BE2C (cell line): Measurements from ENCODE around the gene PTGS1.

ENCODE experiments used
- DNase-seq: peaks from one replicate; pipeline ENCODE4 v3.0.0-alpha.2; 2020
- H3K27me3 ChIP-seq: fragments of 250-450 bp; sonication (Bioruptor Pico); 2 replicates; pipeline ENCODE4 v1.5.1; 2020; ENCODE audit warnings: mild to moderate bottlenecking
- H3K36me3 ChIP-seq: fragments of 250-450 bp; sonication (Bioruptor Pico); 2 replicates; pipeline ENCODE4 v1.5.1; 2020; ENCODE audit warnings: mild to moderate bottlenecking
- H3K4me1 ChIP-seq: fragments of 250-450 bp; sonication (Bioruptor Pico); 2 replicates; pipeline ENCODE4 v1.5.1; 2020
- H3K4me3 ChIP-seq: 2 replicates; pipeline ENCODE4 v1.5.1; 2011; ENCODE audit warnings: low read depth, low read length
- H3K9me3 ChIP-seq: fragments of 250-450 bp; sonication (Bioruptor Pico); 2 replicates; pipeline ENCODE4 v1.5.1; 2020
- TF ChIP-seq, protein P1 (sequence below): IDR thresholded peaks from 2 replicates; pipeline ENCODE4 v1.5.1; 2012; ENCODE audit warnings: mild to moderate bottlenecking, low read depth, low read length

Gene PTGS1

DNA sequence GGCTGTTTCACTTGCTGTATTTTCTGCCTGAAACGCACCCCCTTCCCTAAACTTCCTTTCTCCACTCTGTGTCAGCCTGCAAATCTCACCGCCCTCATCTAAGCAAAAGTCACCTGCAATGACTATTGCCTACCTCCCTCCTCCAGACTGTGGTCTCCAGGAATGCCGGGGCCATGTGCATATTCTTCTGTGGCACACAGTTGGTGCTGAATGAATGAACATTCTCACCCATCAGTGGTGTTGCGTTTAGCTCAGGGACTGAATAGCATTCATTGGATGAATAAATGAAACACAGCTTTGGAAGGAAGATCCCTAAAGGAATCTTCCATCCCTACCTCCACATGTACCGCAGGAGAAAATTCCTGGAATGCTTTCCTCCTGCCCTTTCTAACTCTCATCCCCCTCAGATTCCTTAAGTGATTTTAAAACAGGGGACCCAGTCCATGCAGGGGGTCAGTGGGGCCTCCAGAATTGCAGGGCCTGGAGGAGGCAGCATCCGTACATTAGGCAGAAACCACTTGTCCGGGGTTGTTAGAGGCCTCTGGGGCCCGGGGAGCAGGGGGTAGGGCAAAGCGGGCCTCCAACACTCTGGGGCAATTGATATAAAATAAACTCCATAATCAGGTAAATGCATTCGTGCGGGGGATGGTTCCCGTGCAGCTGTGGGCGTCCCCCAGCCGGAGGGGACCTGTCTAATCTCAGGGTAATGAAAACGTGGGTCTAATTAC lies 28.3 kb upstream of the PTGS1 start:
- TF ChIP-seq, protein P1, sequence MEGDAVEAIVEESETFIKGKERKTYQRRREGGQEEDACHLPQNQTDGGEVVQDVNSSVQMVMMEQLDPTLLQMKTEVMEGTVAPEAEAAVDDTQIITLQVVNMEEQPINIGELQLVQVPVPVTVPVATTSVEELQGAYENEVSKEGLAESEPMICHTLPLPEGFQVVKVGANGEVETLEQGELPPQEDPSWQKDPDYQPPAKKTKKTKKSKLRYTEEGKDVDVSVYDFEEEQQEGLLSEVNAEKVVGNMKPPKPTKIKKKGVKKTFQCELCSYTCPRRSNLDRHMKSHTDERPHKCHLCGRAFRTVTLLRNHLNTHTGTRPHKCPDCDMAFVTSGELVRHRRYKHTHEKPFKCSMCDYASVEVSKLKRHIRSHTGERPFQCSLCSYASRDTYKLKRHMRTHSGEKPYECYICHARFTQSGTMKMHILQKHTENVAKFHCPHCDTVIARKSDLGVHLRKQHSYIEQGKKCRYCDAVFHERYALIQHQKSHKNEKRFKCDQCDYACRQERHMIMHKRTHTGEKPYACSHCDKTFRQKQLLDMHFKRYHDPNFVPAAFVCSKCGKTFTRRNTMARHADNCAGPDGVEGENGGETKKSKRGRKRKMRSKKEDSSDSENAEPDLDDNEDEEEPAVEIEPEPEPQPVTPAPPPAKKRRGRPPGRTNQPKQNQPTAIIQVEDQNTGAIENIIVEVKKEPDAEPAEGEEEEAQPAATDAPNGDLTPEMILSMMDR = no peak
- H3K9me3 ChIP-seq = no peaks in the 10 kb centered on the region
- peaks cover 13% of the 10 kb centered on the region for H3K4me1 ChIP-seq
- H3K4me3 ChIP-seq = no peak overlapping the region
- no peaks in the 10 kb centered on the region for H3K36me3 ChIP-seq
- DNase-seq = no peak
- H3K27me3 ChIP-seq = 0 out of 2 replicates have a peak, but pooled peaks cover 3% of the 10 kb centered on the region

DNA sequence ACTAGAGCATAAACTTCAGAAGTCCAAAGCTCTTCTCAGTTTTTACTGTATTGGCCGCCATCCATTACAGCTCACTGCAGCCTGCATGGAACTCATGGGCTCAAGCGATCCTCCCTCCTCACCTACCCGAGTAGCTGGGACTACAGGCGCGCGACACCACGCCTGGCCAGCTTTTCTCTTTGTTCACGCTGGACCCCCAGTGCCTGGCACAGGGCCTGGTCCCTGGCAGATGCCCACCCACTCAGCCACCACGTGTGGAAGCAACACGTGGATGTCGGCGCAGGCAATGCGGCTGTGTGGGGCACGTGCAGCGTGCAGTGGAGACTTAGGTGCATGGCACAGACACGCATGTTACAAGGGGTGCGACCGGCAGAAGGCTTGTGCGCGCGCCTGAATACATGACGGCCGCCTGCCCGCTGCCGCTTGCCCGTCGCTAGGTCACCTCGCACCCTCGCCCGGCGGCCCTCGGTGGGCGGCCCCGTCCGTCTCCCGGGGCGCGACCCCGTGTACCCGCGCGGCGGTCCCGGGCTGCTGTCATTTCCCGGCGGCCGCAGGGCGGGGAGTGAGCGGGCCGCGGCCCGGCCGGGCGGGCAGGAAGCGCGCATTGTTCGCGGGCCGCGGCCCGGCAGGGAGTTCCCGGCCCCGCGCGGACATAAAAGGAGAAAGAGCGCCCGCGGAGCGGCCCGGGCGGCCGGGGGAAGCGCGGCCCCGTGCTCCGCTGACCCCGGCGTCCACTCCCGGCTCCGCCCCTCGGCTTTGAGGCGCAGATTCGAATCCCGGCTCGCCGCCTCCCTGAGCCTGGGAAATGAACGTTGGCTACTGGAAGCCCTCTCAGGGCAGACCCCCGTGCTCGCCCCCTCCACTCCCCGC lies 24.1 kb upstream of the PTGS1 start:
- peak; percentile 33 for DNase-seq

DNA sequence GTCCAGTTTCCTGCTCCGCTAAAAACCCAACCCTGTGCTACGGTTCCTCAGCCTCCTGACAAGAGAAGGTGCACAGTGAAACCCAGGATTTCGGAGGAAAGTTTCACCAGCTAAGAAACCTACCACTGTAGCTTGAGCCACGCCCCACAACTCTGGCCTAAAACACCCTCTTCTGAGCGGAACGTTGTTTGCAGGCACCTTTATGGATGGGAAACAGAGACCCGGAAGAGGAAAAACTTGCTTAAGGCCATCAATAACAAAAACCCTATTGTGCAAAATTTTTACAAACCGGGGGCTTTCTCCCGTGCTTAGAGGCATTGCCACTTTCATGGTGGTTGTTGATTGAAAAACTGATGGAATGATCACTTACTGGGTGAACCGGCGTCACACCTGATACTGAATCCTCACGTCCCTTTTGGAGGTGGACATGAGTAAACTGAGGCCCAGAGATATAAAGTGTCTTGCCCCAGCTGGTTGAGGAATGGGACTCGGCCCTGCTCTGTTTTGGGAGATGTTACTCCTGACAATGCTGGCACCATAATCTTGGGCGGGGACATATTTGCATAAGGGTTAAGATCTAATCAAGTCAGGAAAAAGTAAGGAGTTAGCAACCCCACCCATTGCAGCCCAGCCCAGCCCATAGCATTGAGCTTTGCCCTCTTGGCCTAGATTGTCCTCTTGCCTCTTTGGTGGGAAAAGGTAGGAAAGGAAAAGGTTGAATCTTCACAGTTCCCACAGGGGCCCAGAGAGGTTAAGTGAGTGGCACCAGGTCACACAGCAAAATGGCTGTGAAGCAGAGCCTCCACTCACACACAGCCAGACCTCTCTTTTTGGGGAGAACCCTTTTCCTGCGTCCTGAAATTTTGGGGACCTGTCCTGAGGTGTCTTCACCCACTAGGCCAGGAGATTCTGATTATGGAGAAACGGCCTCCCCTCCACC lies 23.2 kb upstream of the PTGS1 start:
- no peaks in the 10 kb centered on the region for H3K4me1 ChIP-seq
- H3K9me3 ChIP-seq = no peaks in the 10 kb centered on the region
- no peaks in the 10 kb centered on the region for H3K36me3 ChIP-seq
- no peak for DNase-seq
- TF ChIP-seq, protein P1 = no peak
- H3K4me3 ChIP-seq = peak overlapping the region; percentile 60
- H3K27me3 ChIP-seq = peaks cover 6% of the 10 kb centered on the region; the same call in 1 of the 2 replicates

More for the DNA sequence above, 24.1 kb upstream of the PTGS1 start:
- peak overlapping the region; percentile 60 for H3K4me3 ChIP-seq
- peaks cover 6% of the 10 kb centered on the region; the same call in 1 of the 2 replicates for H3K27me3 ChIP-seq
- no peaks in the 10 kb centered on the region for H3K36me3 ChIP-seq
- H3K4me1 ChIP-seq = no peaks in the 10 kb centered on the region
- TF ChIP-seq, protein P1 = no peak
- H3K9me3 ChIP-seq = no peaks in the 10 kb centered on the region

DNA sequence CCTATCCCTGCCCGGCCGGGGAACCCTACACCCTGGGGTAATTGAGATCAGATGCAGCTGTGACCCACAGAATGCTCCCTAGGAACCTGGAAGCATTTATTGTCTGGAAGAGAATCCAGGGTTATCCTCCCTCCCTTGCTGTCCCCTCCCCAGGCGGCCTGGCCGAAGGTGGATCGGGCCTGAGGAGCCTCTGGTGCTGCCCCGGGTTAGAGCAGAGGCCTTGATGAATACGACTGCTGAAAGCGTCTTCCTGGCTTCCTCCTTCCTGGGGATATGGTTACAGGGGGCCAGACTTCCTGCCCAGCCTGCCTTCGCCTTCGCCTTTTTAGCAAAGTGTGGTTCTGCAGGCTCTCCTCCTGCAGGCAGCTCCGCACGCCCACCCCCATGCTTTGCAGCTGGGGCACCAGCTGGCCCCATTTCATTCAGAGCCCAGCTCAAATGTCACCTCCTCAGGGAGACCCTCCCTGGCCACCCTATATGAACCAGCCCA lies 22.5 kb upstream of the PTGS1 start:
- no peaks in the 10 kb centered on the region for H3K9me3 ChIP-seq
- no peak overlapping the region for H3K4me3 ChIP-seq
- no peak for DNase-seq
- TF ChIP-seq, protein P1 = no peak
- H3K36me3 ChIP-seq = no peaks in the 10 kb centered on the region
- no peaks in the 10 kb centered on the region for H3K4me1 ChIP-seq
- peaks cover 6% of the 10 kb centered on the region; the same call in 1 of the 2 replicates for H3K27me3 ChIP-seq

DNA sequence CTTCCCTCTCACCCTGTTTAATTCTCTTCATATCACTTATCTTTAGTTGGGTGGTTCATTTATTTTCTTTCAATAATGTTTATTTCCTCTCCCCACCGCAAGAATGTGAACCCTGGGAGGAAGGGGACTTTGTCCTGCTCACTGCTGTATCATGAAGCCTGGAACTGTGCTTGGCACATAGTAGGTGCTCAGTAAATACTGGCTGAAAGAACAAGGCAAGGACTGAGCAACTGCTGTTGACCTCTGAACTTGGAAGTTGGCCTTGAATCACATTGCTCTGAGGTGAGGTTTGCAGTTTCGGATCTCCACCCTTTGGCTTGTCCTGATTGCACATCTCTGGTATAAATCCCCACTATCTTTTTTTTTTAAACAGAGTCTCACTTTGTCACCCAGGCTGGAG lies 22.0 kb upstream of the PTGS1 start:
- TF ChIP-seq, protein P1 = no peak
- no peak for DNase-seq
- Histone ChIP-seq H3K9me3 (no peaks in the 10 kb centered on the region), H3K27me3 (peaks cover 6% of the 10 kb centered on the region; the same call in 1 of the 2 replicates), H3K4me1 (no peaks in the 10 kb centered on the region), H3K4me3 (no peak overlapping the region), H3K36me3 (no peaks in the 10 kb centered on the region)
